Measurements from ENCODE around the gene SEMA3B.

- no peak for TF ChIP-seq POLR2A (IDR thresholded peaks at IDR 0.05)
- TF ChIP-seq CTCF (IDR thresholded peaks at IDR 0.05), result no peak
- TF ChIP-seq EP300 (IDR thresholded peaks at IDR 0.05), result no peak
- no peak for TF ChIP-seq POLR2AphosphoS5 (IDR thresholded peaks at IDR 0.05)
Measured at GRCh38 chr3:50268276-50268675, 671 bp upstream of the SEMA3B start.
